ENCODE data around the gene MUC5B. TPM values are rescaled to one million over a fixed set of nuclear protein-coding genes. Genes with fewer than 3 reads are reported as not detected.

The MUC5B gene
- total RNA-seq, 1 experiment from 2014 or later, result 1.6 TPM

GRCh38 chr11:1276866-1277615 is 54.2 kb downstream of the MUC5B start:
- H3K27ac Mint-ChIP-seq, result peak overlapping the region; percentile 83

More at GRCh38 chr11:1276866-1277615, 54.2 kb downstream of the MUC5B start:
- DNase-seq (ENCODE audit: low spot score) (no peak), ATAC-seq (no peak)
- CTCF ChIA-PET, result no interaction called here
- Mint-ChIP-seq H3K27me3 (ENCODE audit: low read depth) (no peaks in the 10 kb centered on the region), H3K9me3 (no peaks in the 10 kb centered on the region), H3K36me3 (peaks cover 19% of the 10 kb centered on the region), H3K4me1 (peaks cover 3% of the 10 kb centered on the region), H3K4me3 (no peak overlapping the region)
- POLR2A ChIA-PET, result no interaction called here
- TF ChIP-seq GTF2I (CRISPR knock-in tag; conservative IDR thresholded peaks at IDR 0.05), result no peak
- no peak for TF ChIP-seq CBFB (CRISPR knock-in tag; IDR thresholded peaks at IDR 0.05; ENCODE audit: low read depth)
- TF ChIP-seq E2F4 (CRISPR knock-in tag; IDR thresholded peaks at IDR 0.05; ENCODE audit: borderline replicate concordance, low read depth), result no peak
- no peak for TF ChIP-seq CREB1 (CRISPR knock-in tag; IDR thresholded peaks at IDR 0.05)
- TF ChIP-seq HMGA2 (CRISPR knock-in tag; IDR thresholded peaks at IDR 0.05), result no peak
- TF ChIP-seq KAT7 (CRISPR knock-in tag; IDR thresholded peaks at IDR 0.05; ENCODE audit: borderline replicate concordance), result no peak
- no peak for TF ChIP-seq ATF2 (CRISPR knock-in tag; IDR thresholded peaks at IDR 0.05; ENCODE audit: borderline replicate concordance, low read depth)
- no peak for TF ChIP-seq PREB (CRISPR knock-in tag; IDR thresholded peaks at IDR 0.05; ENCODE audit: borderline replicate concordance)
- TF ChIP-seq NR2C2 (CRISPR knock-in tag; IDR thresholded peaks at IDR 0.05), result no peak
- TF ChIP-seq STAT6 (CRISPR knock-in tag; conservative IDR thresholded peaks at IDR 0.05; ENCODE audit: low read depth), result no peak
- no peak for TF ChIP-seq NFE2L1 (CRISPR knock-in tag; IDR thresholded peaks at IDR 0.05)
- TF ChIP-seq ETV6 (CRISPR knock-in tag; IDR thresholded peaks at IDR 0.05), result no peak
- TF ChIP-seq RORB (CRISPR knock-in tag; IDR thresholded peaks at IDR 0.05), result no peak
- TF ChIP-seq AFF4 (CRISPR knock-in tag; IDR thresholded peaks at IDR 0.05; ENCODE audit: borderline replicate concordance), result no peak
- TF ChIP-seq SP1 (CRISPR knock-in tag; conservative IDR thresholded peaks at IDR 0.05), result no peak
- TF ChIP-seq ZNF425 (CRISPR knock-in tag; conservative IDR thresholded peaks at IDR 0.05), result no peak
- TF ChIP-seq ZBTB43 (CRISPR knock-in tag; IDR thresholded peaks at IDR 0.05), result no peak
- TF ChIP-seq NR3C1 (CRISPR knock-in tag; conservative IDR thresholded peaks at IDR 0.05; ENCODE audit: low read depth), result no peak

Measured in WTC11 (cell line).